ENCODE results near the gene FLNB. TPM values are rescaled to one million over a fixed set of nuclear protein-coding genes. Genes with fewer than 3 reads are reported as not detected.

Gene FLNB
- total and polyA plus RNA-seq, 2 of the 8 experiments (the other 6 are each of a cell fraction or from before 2014, with no cell fraction given) = 72.3 to 118 TPM

GRCh38 chr3:58163234-58163633 lies 155.0 kb downstream of the FLNB start:
- no peaks in the 10 kb centered on the region for H3K9me3 ChIP-seq (ENCODE audit: insufficient read depth in 2 of 2, low read depth in 1 of 2, low read length in 1 of 2)
- H4K20me1 ChIP-seq (replicated peaks in 1 of 2; ENCODE audit: control insufficient read depth in 1 of 2, insufficient read depth in 2 of 2, low read length in 2 of 2) = peaks cover 0 to 3% of the 10 kb centered on the region in 2 experiments
- H3K27ac ChIP-seq (ENCODE audit: low read depth, low read length) = no peak overlapping the region
- no peaks in the 10 kb centered on the region for H3K79me2 ChIP-seq (ENCODE audit: control insufficient read depth in 1 of 2, insufficient read depth in 2 of 2, low read length in 2 of 2)
- no peak overlapping the region for H2BK5ac ChIP-seq (ENCODE audit: low read depth, low read length)
- ChIA-PET CTCF (ENCODE audit: partially characterized antibody) (interaction anchor here (1.0 to 1.3 kb wide), 3 partner anchors 9 to 46 kb away, joined by 3 read pairs; no protein-coding TSS in a partner anchor), POLR2A (ENCODE audit: partially characterized antibody) (interaction anchor here (1.3 kb wide), 1 partner anchor 9 kb away, joined by 4 read pairs; no protein-coding TSS in a partner anchor)
- H3K18ac ChIP-seq (ENCODE audit: extremely low read depth, low read length) = no peak overlapping the region
- no peak overlapping the region for H3K14ac ChIP-seq (ENCODE audit: insufficient read length)
- peaks cover 9 to 48% (median 21%) of the 10 kb centered on the region in 4 experiments; a peak in 7 of 8 replicates for H3K36me3 ChIP-seq (ENCODE audit: control insufficient read depth in 2 of 4, insufficient read depth in 4 of 4, low read length in 3 of 4)
- H2BK15ac ChIP-seq (ENCODE audit: low read length) = no peak overlapping the region
- no peaks in the 10 kb centered on the region for H3K27me3 ChIP-seq (replicated peaks in 1 of 4; ENCODE audit: control insufficient read depth in 3 of 4, extremely low read depth in 1 of 4, insufficient read depth in 3 of 4, low read length in 3 of 4)
- H3K4me1 ChIP-seq (replicated peaks in 1 of 4; ENCODE audit: control insufficient read depth in 3 of 4, insufficient read depth in 4 of 4, low read length in 3 of 4) = peaks cover 0 to 4% (median 1%) of the 10 kb centered on the region in 4 experiments; a peak in 2 of 7 replicates
- no peak overlapping the region for H2BK12ac ChIP-seq (ENCODE audit: low read depth, low read length)
- no peak overlapping the region for H2BK120ac ChIP-seq (replicated peaks; ENCODE audit: low read depth, low read length)
- H3K9ac ChIP-seq (replicated peaks in 1 of 4; ENCODE audit: extremely low read depth in 1 of 4, low read depth in 3 of 4, low read length in 3 of 4) = no peak overlapping the region
- no peak overlapping the region for H2BK20ac ChIP-seq (ENCODE audit: low read length)
- no peak overlapping the region for H4K5ac ChIP-seq (ENCODE audit: insufficient read length, low read depth, low read length)
- H3K79me1 ChIP-seq (ENCODE audit: low read depth, low read length) = no peaks in the 10 kb centered on the region; the same call in 1 of the 2 replicates
- FAIRE-seq (no peak), DNase-seq (ENCODE audit: low read depth in 1 of 2, low spot score in 2 of 2) (no peak)
- no peak overlapping the region for H3K23ac ChIP-seq (ENCODE audit: insufficient read length)
- no peaks in the 10 kb centered on the region for H3K23me2 ChIP-seq (ENCODE audit: low read depth, low read length)
- H3K56ac ChIP-seq (replicated peaks; ENCODE audit: insufficient read length, low read depth, low read length) = no peak overlapping the region
- H3K4ac ChIP-seq (replicated peaks; ENCODE audit: insufficient read length, low read depth, low read length) = no peak overlapping the region
- no peak overlapping the region for H3K4me2 ChIP-seq (ENCODE audit: insufficient read depth in 1 of 2, low read depth in 2 of 2, low read length in 2 of 2)
- no peak overlapping the region for H2AK5ac ChIP-seq (ENCODE audit: low read depth, low read length)
- WGBS, 2 experiments (ENCODE audit: extremely low coverage in 1 of 2, insufficient coverage in 1 of 2, insufficient read length in 1 of 2, insufficient replicate concordance in 2 of 2, low coverage in 1 of 2, low lambda C conversion rate in 2 of 2, missing lambda C conversion rate in 1 of 2) = 95% methylated on average over 14 of the region's 14 CpGs; no CpG with 5 or more reads in 1 of the 2 experiments
- H4K8ac ChIP-seq (ENCODE audit: extremely low read depth, insufficient read depth, low read length) = no peak overlapping the region
- no peak overlapping the region for H2AFZ ChIP-seq (ENCODE audit: low read length)
- H4K91ac ChIP-seq (replicated peaks; ENCODE audit: insufficient read length, low read length) = no peak overlapping the region
- H3K4me3 ChIP-seq (ENCODE audit: extremely low read depth in 1 of 4, insufficient read depth in 2 of 4, low read depth in 3 of 4, low read length in 4 of 4) = no peak overlapping the region
- TF ChIP-seq JUN (IDR thresholded peaks at IDR 0.05; ENCODE audit: low read depth, low read length) = no peak
